ENCODE measurements around the gene PRPSAP1. TPM values are rescaled to one million over a fixed set of nuclear protein-coding genes. Genes with fewer than 3 reads are reported as not detected.

Gene PRPSAP1
- total and polyA plus RNA-seq, 8 donors = 25.0 to 49.0 (median 38.4) TPM

- Histone ChIP-seq H3K9me3 (no peaks in the 10 kb centered on the region), H3K27ac (peak overlapping the region in 3 of 5 donors; percentile 80 to 87 (median 86)), H3K27me3 (peaks cover 0 to 29% (median 17%) of the 10 kb centered on the region in 3 donors), H3K36me3 (peaks cover 6 to 22% (median 17%) of the 10 kb centered on the region in 4 donors), H3K4me1 (peaks cover 37 to 52% (median 46%) of the 10 kb centered on the region in 4 donors), H3K4me3 (peak overlapping the region; percentile 51 to 76 (median 60))
- peak; percentile 85 to 90 for DNase-seq
- intact Hi-C loops (cut with DNase I; ENCODE audit: low total_unique reads) = no loop called here
- WGBS, 5 donors = 19 to 31% (median 30%) methylated on average over 18 to 52 of the region's 52 CpGs
- no peak for TF ChIP-seq POLR2AphosphoS5 (IDR thresholded peaks at IDR 0.05)
- TF ChIP-seq CTCF (IDR thresholded peaks at IDR 0.05) = peak in 5 of 7 experiments; percentile 62 to 98 (median 74)
- TF ChIP-seq EP300 (IDR thresholded peaks at IDR 0.05) = no peak
Observed at GRCh38 chr17:76385892-76386786, 32.4 kb upstream of the PRPSAP1 start.

GRCh38 chr17:76384987-76385891 lies 31.5 kb upstream of the PRPSAP1 start:
- WGBS, 5 donors = 1 to 5% (median 1%) methylated on average over 18 to 74 of the region's 74 CpGs
- intact Hi-C loops (cut with DNase I; ENCODE audit: low total_unique reads) = no loop called here
- Histone ChIP-seq H3K36me3 (peaks cover 0 to 13% (median 8%) of the 10 kb centered on the region in 4 donors), H3K4me3 (peak overlapping the region; percentile 51 to 76 (median 60)), H3K4me1 (peaks cover 37 to 52% (median 46%) of the 10 kb centered on the region in 4 donors), H3K27me3 (peaks cover 0 to 29% (median 17%) of the 10 kb centered on the region in 3 donors), H3K9me3 (no peaks in the 10 kb centered on the region), H3K27ac (peak overlapping the region; percentile 47 to 87 (median 80))
- TF ChIP-seq EP300 (IDR thresholded peaks at IDR 0.05) = no peak
- peak; percentile 31 to 56 for DNase-seq

GRCh38 chr17:76384222-76384986 lies 30.7 kb upstream of the PRPSAP1 start, which contains the start of gene SPHK1:
SPHK1 (plus strand) TSS chr17:76384609; CDS start chr17:76385645, 1,036 bp downstream.
- Histone ChIP-seq H3K27me3 (peaks cover 0 to 29% (median 17%) of the 10 kb centered on the region in 3 donors), H3K36me3 (peaks cover 0 to 6% (median 2%) of the 10 kb centered on the region in 4 donors), H3K9me3 (no peaks in the 10 kb centered on the region), H3K4me1 (peaks cover 37 to 52% (median 46%) of the 10 kb centered on the region in 4 donors), H3K27ac (peak within 1 kb of the TSS; percentile 59 to 87 (median 80)), H3K4me3 (peak within 1 kb of the TSS; percentile 51 to 76 (median 60))
- DNase-seq = peak; percentile 75 to 90
- intact Hi-C loops (cut with DNase I; ENCODE audit: low total_unique reads) = no loop called here
- WGBS, 5 donors = 0 to 1% (median 0%) methylated on average over 21 to 118 of the region's 118 CpGs
- no peak for TF ChIP-seq POLR2A (IDR thresholded peaks at IDR 0.05)
- peak in 2 of 3 donors; percentile 30 to 32 for TF ChIP-seq POLR2AphosphoS5 (IDR thresholded peaks at IDR 0.05)

GRCh38 chr17:76383546-76384221 lies 30.0 kb upstream of the PRPSAP1 start:
- Histone ChIP-seq H3K4me3 (peak overlapping the region; percentile 51 to 76 (median 60)), H3K27me3 (peaks cover 0 to 29% (median 17%) of the 10 kb centered on the region in 3 donors), H3K36me3 (peaks cover 0 to 6% (median 0%) of the 10 kb centered on the region in 4 donors), H3K27ac (peak overlapping the region; percentile 59 to 87 (median 80)), H3K9me3 (no peaks in the 10 kb centered on the region), H3K4me1 (peaks cover 37 to 52% (median 44%) of the 10 kb centered on the region in 4 donors)
- intact Hi-C loops (cut with DNase I; ENCODE audit: low total_unique reads) = no loop called here
- TF ChIP-seq EP300 (IDR thresholded peaks at IDR 0.05) = no peak
- peak in 2 of 7 experiments; percentile 11 to 17 for TF ChIP-seq CTCF (IDR thresholded peaks at IDR 0.05)
- WGBS, 5 donors = 0 to 1% (median 0%) methylated on average over 43 to 65 of the region's 65 CpGs
- peak; percentile 37 to 79 for DNase-seq
